IMR-90 (cell line): ENCODE results near the gene GCNT2. TPM values are rescaled to one million over a fixed set of nuclear protein-coding genes. Genes with fewer than 3 reads are reported as not detected.

ENCODE experiments used
- ATAC-seq: fragments of 200-7000 bp; cut with Tn5 transposase; 2 replicates; pipeline ENCODE4 v1.9.1; 2020; ENCODE audit warnings: low read depth, mild to moderate bottlenecking, moderate library complexity
- BruUV-seq: library from RNA; stranded (reverse); fragments of 400-500 nt; replicated peaks from 2 replicates; lab custom pipeline; 2021; lab: Mats Ljungman, UMichigan
- CTCF ChIA-PET: fragments of 300-600 bp; formaldehyde crosslinking; extraction: SDS; loops from one replicate; lab custom pipeline; 2021; ENCODE audit warnings: antibody characterized with exemption; lab: Yijun Ruan, JAX
- POLR2A ChIA-PET: fragments of 300-600 bp; sonication (Branson Sonifier 250); formaldehyde crosslinking; loops from one replicate; lab custom pipeline; 2022; ENCODE audit warnings: antibody characterized with exemption; ENCODE audit not compliant: unreplicated experiment; lab: Charles Lee
- DNase-seq: peaks from one replicate; pipeline ENCODE4 v3.0.0; 2013
- H2AFZ ChIP-seq: replicated peaks from 2 replicates; pipeline ENCODE3; 2013; ENCODE audit warnings: low read length, mild to moderate bottlenecking; ENCODE audit not compliant: poor library complexity
- H2AK5ac ChIP-seq: 2 replicates; pipeline ENCODE4 v1.6.1; 2013; ENCODE audit warnings: low read depth, low read length, inconsistent platforms
- H2AK9ac ChIP-seq: replicated peaks from 2 replicates; pipeline ENCODE3; 2013; ENCODE audit warnings: mild to moderate bottlenecking, low read depth, low read length, moderate library complexity; ENCODE audit not compliant: poor library complexity
- H2BK120ac ChIP-seq: 2 replicates; pipeline ENCODE4 v1.6.1; 2013; ENCODE audit warnings: low read depth, low read length, inconsistent platforms
- H2BK15ac ChIP-seq: 3 replicates; pipeline ENCODE4 v1.6.1; 2013; ENCODE audit warnings: low read depth, low read length, inconsistent platforms
- H2BK20ac ChIP-seq: 2 replicates; pipeline ENCODE4 v1.6.1; 2013; ENCODE audit warnings: low read depth, mild to moderate bottlenecking, inconsistent platforms, low read length, moderate library complexity
- H2BK5ac ChIP-seq: 2 replicates; pipeline ENCODE4 v1.6.1; 2013; ENCODE audit warnings: mild to moderate bottlenecking, low read depth, low read length, inconsistent platforms; ENCODE audit not compliant: poor library complexity, severe bottlenecking
- H3K14ac ChIP-seq: replicated peaks from 2 replicates; pipeline ENCODE4 v1.6.1; 2013; ENCODE audit warnings: low read depth, low read length, inconsistent platforms
- H3K18ac ChIP-seq: 2 replicates; pipeline ENCODE4 v1.6.1; 2013; ENCODE audit warnings: low read depth, low read length, control low read depth
- H3K23ac ChIP-seq: 2 replicates; pipeline ENCODE4 v1.6.1; 2013; ENCODE audit warnings: low read depth, low read length, inconsistent platforms
- H3K27ac ChIP-seq: 2 replicates; pipeline ENCODE4 v1.5.1; 2013; ENCODE audit warnings: mild to moderate bottlenecking, control low read depth, low read length; ENCODE audit not compliant: insufficient read depth
- H3K27me3 ChIP-seq: 2 replicates; pipeline ENCODE4 v1.6.1; 2013; ENCODE audit warnings: low read length; ENCODE audit not compliant: control insufficient read depth, insufficient read depth
- H3K36me3 ChIP-seq: 2 replicates; pipeline ENCODE4 v1.6.1; 2013; ENCODE audit warnings: low read length, mixed read lengths; ENCODE audit not compliant: control insufficient read depth, insufficient read depth
- H3K4ac ChIP-seq: 2 replicates; pipeline ENCODE4 v1.6.1; 2013; ENCODE audit warnings: low read depth, low read length, inconsistent platforms
- H3K4me1 ChIP-seq: 2 replicates; pipeline ENCODE4 v1.6.1; 2013; ENCODE audit warnings: low read length, mixed read lengths; ENCODE audit not compliant: control insufficient read depth, insufficient read depth
- H3K4me2 ChIP-seq: 2 replicates; pipeline ENCODE4 v1.6.1; 2013; ENCODE audit warnings: low read depth, mild to moderate bottlenecking, control low read depth, low read length, moderate library complexity
- H3K4me3 ChIP-seq: 2 replicates; pipeline ENCODE4 v1.5.1; 2013; ENCODE audit warnings: low read depth, mild to moderate bottlenecking, control low read depth, low read length, moderate library complexity; ENCODE audit not compliant: insufficient read depth
- H3K56ac ChIP-seq: 2 replicates; pipeline ENCODE4 v1.6.1; 2013; ENCODE audit warnings: low read length, inconsistent platforms; ENCODE audit not compliant: insufficient read depth; ENCODE audit errors: extremely low read depth
- H3K79me1 ChIP-seq, 2 experiments: 2 replicates each; pipeline ENCODE4 v1.6.1; 2013; ENCODE audit warnings: low read length in 2 of 2, inconsistent platforms in 1 of 2, low read depth in 1 of 2
- H3K9ac ChIP-seq: 2 replicates; pipeline ENCODE4 v1.6.1; 2013; ENCODE audit warnings: low read depth, low read length, control low read depth
- H3K9me1 ChIP-seq: 2 replicates; pipeline ENCODE4 v1.6.1; 2013; ENCODE audit warnings: low read length, inconsistent platforms; ENCODE audit not compliant: insufficient read depth
- H3K9me3 ChIP-seq: 2 replicates; pipeline ENCODE4 v1.6.1; 2013; ENCODE audit warnings: low read length; ENCODE audit not compliant: control insufficient read depth, insufficient read depth
- H4K20me1 ChIP-seq: 2 replicates; pipeline ENCODE4 v1.6.1; 2013; ENCODE audit warnings: low read length, inconsistent platforms; ENCODE audit not compliant: insufficient read depth
- H4K5ac ChIP-seq: 2 replicates; pipeline ENCODE4 v1.6.1; 2013; ENCODE audit warnings: mild to moderate bottlenecking, low read depth, low read length, control low read depth
- H4K8ac ChIP-seq, 2 experiments: 2 replicates each; pipeline ENCODE4 v1.6.1; 2013; ENCODE audit warnings: low read depth in 2 of 2, low read length in 2 of 2, control low read depth in 1 of 2, inconsistent platforms in 1 of 2
- H4K91ac ChIP-seq: 2 replicates; pipeline ENCODE4 v1.6.1; 2013; ENCODE audit warnings: low read depth, low read length, inconsistent platforms; ENCODE audit not compliant: insufficient read depth
- MAFK ChIP-seq: IDR thresholded peaks from 2 replicates; pipeline ENCODE4 v1.6.1; 2012; ENCODE audit warnings: low read depth, low read length, improper control_type of control experiment
- POLR2A ChIP-seq: IDR thresholded peaks from 2 replicates; pipeline ENCODE4 v1.6.1; 2012; ENCODE audit warnings: mild to moderate bottlenecking, low read depth, low read length
- SMC3 ChIP-seq: fragments of 150-350 bp; IDR thresholded peaks from 2 replicates; pipeline ENCODE4 v1.6.1; 2016; ENCODE audit warnings: low read depth, mild to moderate bottlenecking, antibody characterized with exemption, low read length, moderate library complexity
- WGBS, 2 experiments: methylation state at CpG; one replicate each; pipeline versions ENCODE4 v1.1.5 to v1.1.7; 2013; ENCODE audit warnings: missing lambda C conversion rate in 2 of 2; ENCODE audit not compliant: insufficient read length in 1 of 2; ENCODE audit errors: extremely low coverage in 2 of 2; 5-methylcytosine and 5-hydroxymethylcytosine counted together
- dilution Hi-C: fragments of 300-500 bp; cut with HindIII; formaldehyde crosslinking; loops from one replicate; pipeline ENCODE4 v1.14.3; 2018; ENCODE audit warnings: low sequenced_read_pairs; ENCODE audit not compliant: unreplicated experiment
- in situ Hi-C: fragments of 300-500 bp; cut with MboI; formaldehyde crosslinking; loops from 3 replicates; pipeline ENCODE4 v1.14.3; 2019; ENCODE audit warnings: low sequenced_read_pairs, inconsistent platforms, mixed read lengths
- intact Hi-C: fragments of 100-400 bp; cut with micrococcal nuclease; formaldehyde crosslinking; loops from 2 replicates; pipeline ENCODE4 v1.10.0; 2022
- polyA plus RNA-seq, 3 experiments: library from polyadenylated mRNA; depleted of rRNA; stranded (reverse); fragments of >200 nt; gene quantifications; 2 replicates each; pipeline ENCODE4 v1.2.3, GENCODE V29; 2012; ENCODE audit warnings: low replicate concordance in 1 of 3
- total RNA-seq: library from RNA; depleted of rRNA; stranded (reverse); fragments of >200 nt; gene quantifications from 2 replicates; pipeline ENCODE4 v1.2.3, GENCODE V29; 2012

Gene GCNT2
- total and polyA plus RNA-seq, 2 of the 4 experiments (the other 2 are of a cell fraction), result 0.34 to 0.90 TPM

DNA sequence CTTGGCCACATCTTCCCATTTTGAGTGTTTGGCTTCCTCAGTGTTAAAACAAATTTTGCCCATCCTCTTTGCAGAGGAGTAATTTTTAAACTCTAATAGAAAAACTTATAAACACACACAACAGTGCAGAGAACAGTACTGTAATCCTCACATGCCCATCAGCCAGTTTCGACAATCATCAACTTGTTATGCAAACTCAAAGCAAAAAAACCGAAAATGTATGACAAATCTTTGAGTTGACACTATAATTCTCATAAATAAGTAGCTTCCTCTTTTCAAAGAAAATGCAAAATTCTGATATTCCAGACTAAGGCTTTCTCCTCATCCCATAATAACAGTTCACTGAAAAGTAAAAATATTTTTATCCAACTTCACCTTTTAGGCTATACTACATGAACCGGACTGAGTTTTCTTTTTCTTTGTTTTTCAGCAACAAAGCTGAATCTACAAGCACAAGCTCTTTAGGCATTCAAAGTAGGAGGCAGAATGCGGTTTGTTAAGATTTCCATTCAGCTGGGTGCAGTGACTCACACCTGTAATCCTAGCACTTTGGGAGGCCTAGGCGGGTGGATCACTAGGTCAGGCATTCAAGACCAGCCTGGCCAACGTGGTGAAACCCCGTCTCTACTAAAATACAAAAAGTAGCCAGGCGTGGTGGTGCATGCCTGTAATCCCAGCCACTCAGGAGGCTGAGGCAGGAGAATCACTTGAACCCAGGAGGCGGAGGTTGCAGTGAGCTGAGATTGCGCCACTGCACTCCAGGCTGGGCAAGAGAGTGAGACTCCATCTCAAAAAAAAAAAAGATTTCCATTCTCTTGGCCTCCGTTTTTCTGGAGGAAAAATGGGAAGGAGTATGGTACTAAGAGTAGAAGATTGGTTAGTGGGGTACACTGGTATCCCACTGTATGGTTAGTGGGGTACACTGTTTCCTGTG lies 74.8 kb downstream of the GCNT2 start:
- ATAC-seq (no peak), DNase-seq (peak; percentile 10)
- no TSS peak for BruUV-seq
- H4K91ac ChIP-seq, result no peak overlapping the region
- H2BK120ac ChIP-seq, result no peak overlapping the region
- H3K27ac ChIP-seq, result no peak overlapping the region
- no peaks in the 10 kb centered on the region for H3K4me1 ChIP-seq
- no peak overlapping the region for H3K23ac ChIP-seq
- H2AFZ ChIP-seq, result no peak overlapping the region
- intact Hi-C loops (no loop called here), dilution Hi-C loops (no loop called here), in situ Hi-C loops (no loop called here)
- H3K18ac ChIP-seq, result no peak overlapping the region
- H3K36me3 ChIP-seq, result no peaks in the 10 kb centered on the region
- no peak overlapping the region for H3K56ac ChIP-seq
- POLR2A ChIA-PET, result no interaction called here
- no peak overlapping the region for H3K4ac ChIP-seq
- H4K20me1 ChIP-seq, result no peaks in the 10 kb centered on the region
- WGBS, 2 experiments, result no CpG with 5 or more reads among the region's 11 CpGs
- no peaks in the 10 kb centered on the region for H3K9me1 ChIP-seq
- H3K27me3 ChIP-seq, result no peaks in the 10 kb centered on the region
- no peak overlapping the region for H2BK5ac ChIP-seq
- no peak overlapping the region for H2AK9ac ChIP-seq
- no peak overlapping the region for H3K4me3 ChIP-seq
- CTCF ChIA-PET, result no interaction called here
- H3K9me3 ChIP-seq, result no peaks in the 10 kb centered on the region
- H3K14ac ChIP-seq, result no peak overlapping the region
- no peak overlapping the region for H2BK20ac ChIP-seq
- no peak overlapping the region for H3K9ac ChIP-seq
- TF ChIP-seq SMC3 (no peak), POLR2A (no peak), MAFK (no peak)
- H3K4me2 ChIP-seq, result no peak overlapping the region
- no peak overlapping the region for H4K5ac ChIP-seq
- H2AK5ac ChIP-seq, result no peak overlapping the region
- no peak overlapping the region for H2BK15ac ChIP-seq
- no peaks in the 10 kb centered on the region for H3K79me1 ChIP-seq
- no peak overlapping the region for H4K8ac ChIP-seq
